ENCODE results near the gene SNHG17.
"Not testable (repeated sequence)": the region's sequence is repeated elsewhere in the genome, so short reads cannot be mapped to it uniquely, and the experiment has no call there.

The SNHG17 gene

DNA sequence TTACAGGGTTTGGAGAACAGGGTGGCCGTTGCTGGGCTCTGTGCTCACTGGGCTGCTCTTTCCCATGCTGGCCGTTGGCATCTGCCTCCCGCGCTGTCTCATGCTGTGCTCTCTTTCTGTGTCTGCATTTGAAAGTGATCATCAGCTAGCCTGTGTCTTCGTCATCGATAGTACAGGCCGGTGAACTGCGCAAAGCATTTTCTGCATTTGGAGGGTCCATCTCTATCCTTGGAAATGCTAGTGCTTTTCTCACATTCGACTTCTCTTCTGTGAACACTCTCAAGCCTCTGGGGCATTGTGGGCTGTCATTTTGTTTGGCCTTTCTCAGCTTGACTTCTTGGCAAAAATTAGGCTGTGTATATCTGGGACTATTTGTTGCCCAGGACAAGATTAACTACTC, 6.8 kb upstream of the SNHG17 start:
- no CpG with 5 or more reads among the region's 9 CpGs for WGBS (ENCODE audit: extremely low coverage, insufficient coverage, insufficient read length)
- no peak for DNase-seq
- H4K12ac ChIP-seq (ENCODE audit: low read depth, low read length): no peak overlapping the region

GRCh38 chr20:38441110-38441509, 6.0 kb upstream of the SNHG17 start:
- not testable (repeated sequence) for H3K79me1 ChIP-seq (ENCODE audit: low read length); H3K27ac ChIP-seq (ENCODE audit: low read depth, low read length); H3K4ac ChIP-seq (ENCODE audit: low read depth, low read length); H3K4me3 ChIP-seq (ENCODE audit: low read depth, low read length); H3K9ac ChIP-seq (ENCODE audit: low read length); H4K8ac ChIP-seq (ENCODE audit: low read depth, low read length); H4K91ac ChIP-seq (ENCODE audit: low read depth, low read length); H3K79me2 ChIP-seq (ENCODE audit: control insufficient read depth, insufficient read depth, low read length, poor library complexity); DNase-seq; H2BK12ac ChIP-seq (ENCODE audit: low read length); H2BK5ac ChIP-seq (ENCODE audit: low read depth, low read length, poor library complexity); H2AFZ ChIP-seq (ENCODE audit: insufficient read depth, low read length, poor library complexity); H4K12ac ChIP-seq (ENCODE audit: low read depth, low read length); H3K18ac ChIP-seq (ENCODE audit: low read length); H3K4me1 ChIP-seq (ENCODE audit: control insufficient read depth in 1 of 2, insufficient read depth in 2 of 2, low read length in 2 of 2); H2AK5ac ChIP-seq (ENCODE audit: low read length); H3K4me2 ChIP-seq (ENCODE audit: low read length); H2BK120ac ChIP-seq (ENCODE audit: insufficient read depth, low read length, poor library complexity); H3K23ac ChIP-seq (ENCODE audit: low read length); H3K27me3 ChIP-seq (ENCODE audit: insufficient read depth, low read length); H3K9me3 ChIP-seq (ENCODE audit: insufficient read depth, low read depth, low read length); H3K36me3 ChIP-seq (ENCODE audit: control insufficient read depth in 1 of 2, insufficient read depth in 2 of 2, low read length in 2 of 2); H3K14ac ChIP-seq (ENCODE audit: low read length)
- no CpG with 5 or more reads among the region's 8 CpGs for WGBS (ENCODE audit: extremely low coverage, insufficient coverage, insufficient read length)

More for the DNA sequence above, 6.8 kb upstream of the SNHG17 start:
- Histone ChIP-seq H3K79me2 (ENCODE audit: control insufficient read depth, insufficient read depth, low read length, poor library complexity) (peaks cover 4% of the 10 kb centered on the region), H3K79me1 (ENCODE audit: low read length) (peaks cover 4% of the 10 kb centered on the region), H3K4me3 (ENCODE audit: low read depth, low read length) (no peak overlapping the region), H3K18ac (ENCODE audit: low read length) (no peak overlapping the region), H4K91ac (ENCODE audit: low read depth, low read length) (no peak overlapping the region), H3K9me3 (ENCODE audit: insufficient read depth, low read depth, low read length) (peaks cover 3% of the 10 kb centered on the region), H3K9ac (ENCODE audit: low read length) (no peak overlapping the region), H3K27ac (ENCODE audit: low read depth, low read length) (no peak overlapping the region), H3K4me2 (ENCODE audit: low read length) (no peak overlapping the region), H2BK5ac (ENCODE audit: low read depth, low read length, poor library complexity) (no peak overlapping the region), H2BK120ac (ENCODE audit: insufficient read depth, low read length, poor library complexity) (no peak overlapping the region), H3K14ac (ENCODE audit: low read length) (no peak overlapping the region), H3K36me3 (ENCODE audit: control insufficient read depth in 1 of 2, insufficient read depth in 2 of 2, low read length in 2 of 2) (no peaks in the 10 kb centered on the region), H2BK12ac (ENCODE audit: low read length) (no peak overlapping the region), H3K4ac (ENCODE audit: low read depth, low read length) (no peak overlapping the region), H3K23ac (ENCODE audit: low read length) (no peak overlapping the region), H2AFZ (ENCODE audit: insufficient read depth, low read length, poor library complexity) (no peak overlapping the region), H2AK5ac (ENCODE audit: low read length) (no peak overlapping the region), H3K27me3 (ENCODE audit: insufficient read depth, low read length) (no peaks in the 10 kb centered on the region), H4K8ac (ENCODE audit: low read depth, low read length) (no peak overlapping the region), H3K4me1 (ENCODE audit: control insufficient read depth in 1 of 2, insufficient read depth in 2 of 2, low read length in 2 of 2) (peaks cover under 1% of the 10 kb centered on the region in 2 experiments)

GRCh38 chr20:38437796-38438195, 2.7 kb upstream of the SNHG17 start:
- H2BK5ac ChIP-seq (ENCODE audit: low read depth, low read length, poor library complexity): no peak overlapping the region
- no peak overlapping the region for H3K27ac ChIP-seq (ENCODE audit: low read depth, low read length)
- no peak overlapping the region for H2BK12ac ChIP-seq (ENCODE audit: low read length)
- no peak overlapping the region for H3K4ac ChIP-seq (ENCODE audit: low read depth, low read length)
- H2BK120ac ChIP-seq (ENCODE audit: insufficient read depth, low read length, poor library complexity): no peak overlapping the region
- H4K8ac ChIP-seq (ENCODE audit: low read depth, low read length): no peak overlapping the region
- peaks cover 5% of the 10 kb centered on the region for H3K9me3 ChIP-seq (ENCODE audit: insufficient read depth, low read depth, low read length)
- H4K12ac ChIP-seq (ENCODE audit: low read depth, low read length): no peak overlapping the region
- no peak overlapping the region for H3K4me3 ChIP-seq (ENCODE audit: low read depth, low read length)
- H3K14ac ChIP-seq (ENCODE audit: low read length): no peak overlapping the region
- no peak overlapping the region for H3K18ac ChIP-seq (ENCODE audit: low read length)
- H3K27me3 ChIP-seq (ENCODE audit: insufficient read depth, low read length): no peaks in the 10 kb centered on the region
- no peak for DNase-seq
- WGBS (ENCODE audit: extremely low coverage, insufficient coverage, insufficient read length): no CpG with 5 or more reads among the region's 6 CpGs
- H3K79me2 ChIP-seq (ENCODE audit: control insufficient read depth, insufficient read depth, low read length, poor library complexity): peaks cover 21% of the 10 kb centered on the region
- H3K4me1 ChIP-seq (ENCODE audit: control insufficient read depth in 1 of 2, insufficient read depth in 2 of 2, low read length in 2 of 2): peaks cover 5 to 9% of the 10 kb centered on the region in 2 experiments
- H3K4me2 ChIP-seq (ENCODE audit: low read length): no peak overlapping the region
- H3K23ac ChIP-seq (ENCODE audit: low read length): no peak overlapping the region
- H2AFZ ChIP-seq (ENCODE audit: insufficient read depth, low read length, poor library complexity): no peak overlapping the region
- no peak overlapping the region for H4K91ac ChIP-seq (ENCODE audit: low read depth, low read length)
- H2AK5ac ChIP-seq (ENCODE audit: low read length): no peak overlapping the region
- H3K79me1 ChIP-seq (ENCODE audit: low read length): peaks cover 8% of the 10 kb centered on the region
- H3K36me3 ChIP-seq (ENCODE audit: control insufficient read depth in 1 of 2, insufficient read depth in 2 of 2, low read length in 2 of 2): peaks cover 6 to 10% of the 10 kb centered on the region in 2 experiments
- no peak overlapping the region for H3K9ac ChIP-seq (ENCODE audit: low read length)

DNA sequence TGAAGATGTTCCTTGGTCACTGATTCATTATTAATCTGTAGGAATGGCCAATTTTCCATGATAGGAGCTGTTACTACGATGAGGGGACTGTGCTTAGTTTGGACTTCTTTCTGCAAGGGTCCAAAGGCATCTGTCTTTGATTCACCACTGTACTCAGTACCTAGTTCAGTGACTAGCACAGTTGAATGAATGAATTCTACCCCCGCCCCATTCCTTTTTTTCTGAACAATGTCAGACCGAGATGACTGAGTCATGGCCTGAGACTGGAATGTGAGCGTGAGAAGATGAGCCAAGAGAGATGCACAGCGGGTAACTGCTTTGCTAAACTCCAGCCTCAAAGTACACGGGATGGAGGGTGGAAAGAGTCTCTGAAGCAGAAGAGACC, 419 bp upstream of the SNHG17 start:
- no peak overlapping the region for H3K4me3 ChIP-seq (ENCODE audit: low read depth, low read length)
- H2BK5ac ChIP-seq (ENCODE audit: low read depth, low read length, poor library complexity): no peak overlapping the region
- no peaks in the 10 kb centered on the region for H3K27me3 ChIP-seq (ENCODE audit: insufficient read depth, low read length)
- no peak overlapping the region for H3K4me2 ChIP-seq (ENCODE audit: low read length)
- H3K9ac ChIP-seq (ENCODE audit: low read length): no peak overlapping the region
- DNase-seq: peak; percentile 42 to 63
- peaks cover 5 to 12% of the 10 kb centered on the region in 2 experiments for H3K4me1 ChIP-seq (ENCODE audit: control insufficient read depth in 1 of 2, insufficient read depth in 2 of 2, low read length in 2 of 2)
- H2AK5ac ChIP-seq (ENCODE audit: low read length): no peak overlapping the region
- H3K4ac ChIP-seq (ENCODE audit: low read depth, low read length): no peak overlapping the region
- H4K12ac ChIP-seq (ENCODE audit: low read depth, low read length): no peak overlapping the region
- H3K14ac ChIP-seq (ENCODE audit: low read length): no peak overlapping the region
- H2BK12ac ChIP-seq (ENCODE audit: low read length): no peak overlapping the region
- peaks cover 8% of the 10 kb centered on the region for H3K79me1 ChIP-seq (ENCODE audit: low read length)
- H2BK120ac ChIP-seq (ENCODE audit: insufficient read depth, low read length, poor library complexity): no peak overlapping the region
- no peak overlapping the region for H3K23ac ChIP-seq (ENCODE audit: low read length)
- H3K9me3 ChIP-seq (ENCODE audit: insufficient read depth, low read depth, low read length): peaks cover 3% of the 10 kb centered on the region
- H3K18ac ChIP-seq (ENCODE audit: low read length): no peak overlapping the region
- no CpG with 5 or more reads among the region's 6 CpGs for WGBS (ENCODE audit: extremely low coverage, insufficient coverage, insufficient read length)
- H3K36me3 ChIP-seq (ENCODE audit: control insufficient read depth in 1 of 2, insufficient read depth in 2 of 2, low read length in 2 of 2): peaks cover 26 to 33% of the 10 kb centered on the region in 2 experiments
- H2AFZ ChIP-seq (ENCODE audit: insufficient read depth, low read length, poor library complexity): no peak overlapping the region
- H3K27ac ChIP-seq (ENCODE audit: low read depth, low read length): no peak overlapping the region
- no peak overlapping the region for H4K8ac ChIP-seq (ENCODE audit: low read depth, low read length)
- no peak overlapping the region for H4K91ac ChIP-seq (ENCODE audit: low read depth, low read length)
- peaks cover 25% of the 10 kb centered on the region for H3K79me2 ChIP-seq (ENCODE audit: control insufficient read depth, insufficient read depth, low read length, poor library complexity)
